ENCODE data around the gene LHFPL6.

DNA sequence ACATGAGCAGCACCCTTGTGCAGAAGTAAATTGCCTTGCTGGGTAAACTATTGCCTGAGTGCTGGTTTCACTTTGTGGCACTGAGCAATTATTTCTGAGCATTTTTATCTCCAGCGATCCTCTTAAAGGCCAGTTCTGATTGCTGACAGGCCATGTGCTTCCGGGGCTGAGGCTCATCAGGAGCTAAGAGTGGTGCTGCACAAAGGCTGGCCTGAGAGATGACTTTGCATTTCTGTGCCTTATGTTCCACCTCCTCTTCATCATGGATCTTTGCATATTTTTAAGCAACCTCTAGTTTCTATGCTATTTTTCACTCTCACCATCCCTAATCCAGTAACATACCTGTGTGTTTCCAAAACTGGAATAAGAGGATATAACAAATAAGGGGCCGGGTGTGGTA is 34.9 kb upstream of the LHFPL6 start:
- TF ChIP-seq TAF1 (IDR thresholded peaks at IDR 0.05; ENCODE audit: low read depth) = no peak
- TF ChIP-seq RAD21 (IDR thresholded peaks at IDR 0.05; ENCODE audit: low read depth) = no peak
- no peak for TF ChIP-seq EGR1 (IDR thresholded peaks at IDR 0.05)
- no peak for TF ChIP-seq USF1 (IDR thresholded peaks at IDR 0.05)
- TF ChIP-seq EP300 (IDR thresholded peaks at IDR 0.05; ENCODE audit: borderline replicate concordance) = no peak
- no peak for TF ChIP-seq CREB1 (IDR thresholded peaks at IDR 0.05; ENCODE audit: low read depth)
- TF ChIP-seq, protein P1, sequence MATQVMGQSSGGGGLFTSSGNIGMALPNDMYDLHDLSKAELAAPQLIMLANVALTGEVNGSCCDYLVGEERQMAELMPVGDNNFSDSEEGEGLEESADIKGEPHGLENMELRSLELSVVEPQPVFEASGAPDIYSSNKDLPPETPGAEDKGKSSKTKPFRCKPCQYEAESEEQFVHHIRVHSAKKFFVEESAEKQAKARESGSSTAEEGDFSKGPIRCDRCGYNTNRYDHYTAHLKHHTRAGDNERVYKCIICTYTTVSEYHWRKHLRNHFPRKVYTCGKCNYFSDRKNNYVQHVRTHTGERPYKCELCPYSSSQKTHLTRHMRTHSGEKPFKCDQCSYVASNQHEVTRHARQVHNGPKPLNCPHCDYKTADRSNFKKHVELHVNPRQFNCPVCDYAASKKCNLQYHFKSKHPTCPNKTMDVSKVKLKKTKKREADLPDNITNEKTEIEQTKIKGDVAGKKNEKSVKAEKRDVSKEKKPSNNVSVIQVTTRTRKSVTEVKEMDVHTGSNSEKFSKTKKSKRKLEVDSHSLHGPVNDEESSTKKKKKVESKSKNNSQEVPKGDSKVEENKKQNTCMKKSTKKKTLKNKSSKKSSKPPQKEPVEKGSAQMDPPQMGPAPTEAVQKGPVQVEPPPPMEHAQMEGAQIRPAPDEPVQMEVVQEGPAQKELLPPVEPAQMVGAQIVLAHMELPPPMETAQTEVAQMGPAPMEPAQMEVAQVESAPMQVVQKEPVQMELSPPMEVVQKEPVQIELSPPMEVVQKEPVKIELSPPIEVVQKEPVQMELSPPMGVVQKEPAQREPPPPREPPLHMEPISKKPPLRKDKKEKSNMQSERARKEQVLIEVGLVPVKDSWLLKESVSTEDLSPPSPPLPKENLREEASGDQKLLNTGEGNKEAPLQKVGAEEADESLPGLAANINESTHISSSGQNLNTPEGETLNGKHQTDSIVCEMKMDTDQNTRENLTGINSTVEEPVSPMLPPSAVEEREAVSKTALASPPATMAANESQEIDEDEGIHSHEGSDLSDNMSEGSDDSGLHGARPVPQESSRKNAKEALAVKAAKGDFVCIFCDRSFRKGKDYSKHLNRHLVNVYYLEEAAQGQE (IDR thresholded peaks at IDR 0.05; ENCODE audit: low read depth) = no peak
- no peak for TF ChIP-seq YY1 (IDR thresholded peaks at IDR 0.05; ENCODE audit: low read depth)
- TF ChIP-seq, protein P2, sequence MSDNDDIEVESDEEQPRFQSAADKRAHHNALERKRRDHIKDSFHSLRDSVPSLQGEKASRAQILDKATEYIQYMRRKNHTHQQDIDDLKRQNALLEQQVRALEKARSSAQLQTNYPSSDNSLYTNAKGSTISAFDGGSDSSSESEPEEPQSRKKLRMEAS (IDR thresholded peaks at IDR 0.05) = no peak
- TF ChIP-seq NFIC (IDR thresholded peaks at IDR 0.05) = no peak
- TF ChIP-seq TEAD4 (IDR thresholded peaks at IDR 0.05) = no peak
- TF ChIP-seq ZBTB7A (IDR thresholded peaks at IDR 0.05; ENCODE audit: low read depth) = no peak
- no peak for TF ChIP-seq FOXM1 (IDR thresholded peaks at IDR 0.05; ENCODE audit: borderline replicate concordance, low read depth)
